Thymus (tissue), 11 donors: ENCODE data around the gene SERTAD2. TPM values are rescaled to one million over a fixed set of nuclear protein-coding genes. Genes with fewer than 3 reads are reported as not detected.
A peak's percentile ranks its signal among the peaks of the same experiment; 100 is the strongest.

ENCODE experiments used
- DNase-seq, 9 donors: peaks; one replicate each; pipeline ENCODE4 v3.0.0-alpha.2; 2013; ENCODE audit warnings: low spot score in 9 of 9, low read depth in 6 of 9, missing footprints in 1 of 9
- H3K27ac ChIP-seq, 2 donors: one replicate each; pipeline ENCODE4 v1.5.1; 2013; ENCODE audit warnings: control low read depth in 1 of 2, low read depth in 1 of 2, low read length in 1 of 2, mild to moderate bottlenecking in 1 of 2, moderate library complexity in 1 of 2
- H3K27me3 ChIP-seq, 2 donors: one replicate each; pipeline ENCODE4 v1.5.1; 2013; ENCODE audit warnings: low read length in 1 of 2; ENCODE audit not compliant: control insufficient read depth in 2 of 2, insufficient read depth in 1 of 2
- H3K36me3 ChIP-seq, 2 donors: one replicate each; pipeline ENCODE4 v1.5.1; 2013; ENCODE audit warnings: low read length in 1 of 2, mild to moderate bottlenecking in 1 of 2, moderate library complexity in 1 of 2; ENCODE audit not compliant: control insufficient read depth in 2 of 2, insufficient read depth in 2 of 2
- H3K4me1 ChIP-seq, 2 donors: one replicate each; pipeline ENCODE4 v1.5.1; 2013; ENCODE audit warnings: low read length in 2 of 2; ENCODE audit not compliant: control insufficient read depth in 2 of 2, insufficient read depth in 2 of 2
- H3K4me3 ChIP-seq, 2 donors: one replicate each; pipeline ENCODE4 v1.5.1; 2013; ENCODE audit warnings: low read length in 2 of 2, control low read depth in 1 of 2, mild to moderate bottlenecking in 1 of 2
- H3K9me3 ChIP-seq, 2 donors: one replicate each; pipeline ENCODE4 v1.5.1; 2013; ENCODE audit warnings: low read length in 1 of 2, mild to moderate bottlenecking in 1 of 2; ENCODE audit not compliant: control insufficient read depth in 2 of 2, insufficient read depth in 1 of 2
- WGBS: extraction: QIAGEN DNeasy Blood & Tissue Kit; methylation state at CpG from one replicate; pipeline ENCODE4 v1.1.7; 2013; 5-methylcytosine and 5-hydroxymethylcytosine counted together
- polyA plus RNA-seq: library from polyadenylated mRNA; stranded (reverse); fragments of 200-250 nt; gene quantifications from one replicate; pipeline ENCODE4 v1.2.3, GENCODE V29; 2013
- total RNA-seq: library from RNA; stranded (reverse); fragments of 120-200 nt; gene quantifications from one replicate; pipeline ENCODE4 v1.2.4, GENCODE V29; 2013
- donor health status: healthy.

Gene SERTAD2
- total and polyA plus RNA-seq, 2 donors = 13.3 to 37.6 TPM

- H3K27ac ChIP-seq = no peak overlapping the region
- no peaks in the 10 kb centered on the region for H3K27me3 ChIP-seq
- 96% methylated on average over 1 of the region's 1 CpG for WGBS
- DNase-seq = no peak
- H3K4me3 ChIP-seq = no peak overlapping the region
- H3K9me3 ChIP-seq = peaks cover 2 to 3% of the 10 kb centered on the region in 2 donors
- H3K36me3 ChIP-seq = no peaks in the 10 kb centered on the region
- H3K4me1 ChIP-seq = peaks cover 9 to 12% of the 10 kb centered on the region in 2 donors
Observed at GRCh38 chr2:64696636-64697035, 42.9 kb upstream of the SERTAD2 start.

- Histone ChIP-seq H3K4me1 (peaks cover 9 to 12% of the 10 kb centered on the region in 2 donors), H3K27ac (peak overlapping the region in 1 of 2 donors; percentile 61), H3K36me3 (no peaks in the 10 kb centered on the region), H3K4me3 (no peak overlapping the region), H3K27me3 (no peaks in the 10 kb centered on the region), H3K9me3 (peaks cover 2 to 3% of the 10 kb centered on the region in 2 donors)
- WGBS = 4% methylated on average over 1 of the region's 1 CpG
- DNase-seq = peak in 1 of 9 donors; percentile 56
Observed at GRCh38 chr2:64695721-64696261, 42.1 kb upstream of the SERTAD2 start.

GRCh38 chr2:64692401-64692800 lies 38.7 kb upstream of the SERTAD2 start:
- WGBS = 75% methylated on average over 4 of the region's 4 CpGs
- no peak for DNase-seq
- no peak overlapping the region for H3K27ac ChIP-seq
- no peak overlapping the region for H3K4me3 ChIP-seq
- no peaks in the 10 kb centered on the region for H3K27me3 ChIP-seq
- H3K9me3 ChIP-seq = peaks cover 2 to 3% of the 10 kb centered on the region in 2 donors
- H3K4me1 ChIP-seq = peaks cover 9 to 16% of the 10 kb centered on the region in 2 donors
- no peaks in the 10 kb centered on the region for H3K36me3 ChIP-seq

GRCh38 chr2:64688909-64689308 lies 35.2 kb upstream of the SERTAD2 start:
- Histone ChIP-seq H3K4me3 (no peak overlapping the region), H3K27me3 (no peaks in the 10 kb centered on the region), H3K4me1 (peaks cover 9 to 26% of the 10 kb centered on the region in 2 donors), H3K36me3 (no peaks in the 10 kb centered on the region), H3K27ac (no peak overlapping the region), H3K9me3 (peaks cover 2 to 3% of the 10 kb centered on the region in 2 donors)
- DNase-seq = no peak

GRCh38 chr2:64686283-64686956 lies 32.7 kb upstream of the SERTAD2 start:
- Histone ChIP-seq H3K27me3 (no peaks in the 10 kb centered on the region), H3K27ac (peak overlapping the region in 1 of 2 donors; percentile 43), H3K4me1 (peaks cover 16 to 38% of the 10 kb centered on the region in 2 donors), H3K36me3 (no peaks in the 10 kb centered on the region), H3K9me3 (no peaks in the 10 kb centered on the region), H3K4me3 (no peak overlapping the region)
- no peak for DNase-seq
- 99% methylated on average over 5 of the region's 5 CpGs for WGBS

- peak overlapping the region in 1 of 2 donors; percentile 19 for H3K4me3 ChIP-seq
- no peaks in the 10 kb centered on the region for H3K36me3 ChIP-seq
- no peaks in the 10 kb centered on the region for H3K27me3 ChIP-seq
- peaks cover 17 to 43% of the 10 kb centered on the region in 2 donors for H3K4me1 ChIP-seq
- peak overlapping the region; percentile 2 to 80 for H3K27ac ChIP-seq
- peak in 2 of 9 donors; percentile 44 to 69 for DNase-seq
- no peaks in the 10 kb centered on the region for H3K9me3 ChIP-seq
- WGBS = 9% methylated on average over 1 of the region's 1 CpG
Observed at GRCh38 chr2:64685430-64685829, 31.7 kb upstream of the SERTAD2 start.

GRCh38 chr2:64683771-64684510 lies 30.2 kb upstream of the SERTAD2 start:
- WGBS = 97% methylated on average over 9 of the region's 9 CpGs
- H3K27me3 ChIP-seq = no peaks in the 10 kb centered on the region
- H3K36me3 ChIP-seq = no peaks in the 10 kb centered on the region
- H3K4me1 ChIP-seq = peaks cover 27 to 54% of the 10 kb centered on the region in 2 donors
- H3K4me3 ChIP-seq = no peak overlapping the region
- DNase-seq = no peak
- H3K9me3 ChIP-seq = no peaks in the 10 kb centered on the region
- H3K27ac ChIP-seq = no peak overlapping the region

- Histone ChIP-seq H3K27me3 (no peaks in the 10 kb centered on the region), H3K4me1 (peaks cover 35 to 58% of the 10 kb centered on the region in 2 donors), H3K9me3 (no peaks in the 10 kb centered on the region), H3K27ac (no peak overlapping the region), H3K36me3 (no peaks in the 10 kb centered on the region), H3K4me3 (no peak overlapping the region)
- WGBS = 85% methylated on average over 2 of the region's 2 CpGs
- no peak for DNase-seq
Observed at GRCh38 chr2:64681479-64681967, 27.8 kb upstream of the SERTAD2 start.
